A549 (cell line): ENCODE results near the gene HERC2. TPM values are rescaled to one million over a fixed set of nuclear protein-coding genes. Genes with fewer than 3 reads are reported as not detected.
A peak's percentile ranks its signal among the peaks of the same experiment; 100 is the strongest.
"Not testable (repeated sequence)": the region's sequence is repeated elsewhere in the genome, so short reads cannot be mapped to it uniquely, and the experiment has no call there.

Experiments used
- ATAC-seq, 2 experiments: fragments of 200-7000 bp in 1 of 2; fragments of >200 bp in 1 of 2; cut with Nextera tagmentation in 1 of 2; cut with Tn5 transposase in 1 of 2; 3 replicates each; pipeline versions ENCODE4 v1.8.0 to v1.9.1; 2018 to 2020; ENCODE audit warnings: mild to moderate bottlenecking in 1 of 2, moderate library complexity in 1 of 2
- CTCF ChIA-PET: fragments of 300-600 bp; sonication (Branson Sonifier 250); formaldehyde crosslinking; extraction: SDS; loops from one replicate; lab custom pipeline; 2021; ENCODE audit warnings: antibody characterized with exemption, inconsistent platforms; lab: Yijun Ruan, JAX
- POLR2A ChIA-PET: fragments of 350-600 bp; formaldehyde crosslinking; extraction: SDS; loops from one replicate; lab custom pipeline; 2021; ENCODE audit warnings: antibody characterized with exemption, inconsistent platforms; lab: Yijun Ruan, JAX
- DNase-seq, 2 experiments: peaks; one replicate each; pipeline versions ENCODE4 v3.0.0 to v3.0.0-alpha.2; 2011 to 2016; ENCODE audit warnings: low read depth in 1 of 2, low spot score in 1 of 2
- FAIRE-seq: peaks from 2 replicates; lab custom pipeline; 2011; peaks lifted over from hg19 to GRCh38; lab: Jason Lieb, UNC
- H3K27ac ChIP-seq, 2 experiments: fragments of >200 bp; sonication (Bioruptor Twin); formaldehyde crosslinking; 3 replicates each; pipeline ENCODE4 v1.5.1; 2016 to 2017
- H3K4me1 ChIP-seq: fragments of >200 bp; sonication (Bioruptor Twin); formaldehyde crosslinking; 3 replicates; pipeline ENCODE4 v1.6.1; 2016
- H3K4me2 ChIP-seq: fragments of >200 bp; sonication (Bioruptor Twin); formaldehyde crosslinking; 3 replicates; pipeline ENCODE4 v1.6.1; 2016
- H3K4me3 ChIP-seq: fragments of >200 bp; sonication (Bioruptor Twin); formaldehyde crosslinking; 3 replicates; pipeline ENCODE4 v1.5.1; 2016
- H3K9me3 ChIP-seq: fragments of >200 bp; sonication (Bioruptor Twin); formaldehyde crosslinking; 3 replicates; pipeline ENCODE4 v1.6.1; 2016
- CEBPB ChIP-seq, 2 experiments: fragments of >200 bp in 1 of 2; sonication (Bioruptor Twin) in 1 of 2; formaldehyde crosslinking in 1 of 2; IDR thresholded peaks; 2 replicates each; pipeline ENCODE4 v1.6.1; 2012 to 2016
- CHD4 ChIP-seq: fragments of 200-600 bp; sonication (generic); IDR thresholded peaks from 2 replicates; pipeline ENCODE4 v1.6.1; 2016; ENCODE audit warnings: antibody characterized with exemption, mild to moderate bottlenecking, borderline replicate concordance
- EHF ChIP-seq: fragments of 250-450 bp; sonication (Bioruptor Pico); IDR thresholded peaks from 2 replicates; pipeline ENCODE4 v1.5.0; 2020; ENCODE audit warnings: mild to moderate bottlenecking
- EP300 ChIP-seq, 2 experiments: fragments of >200 bp; sonication (Bioruptor Twin); formaldehyde crosslinking; IDR thresholded peaks; 2 replicates in 1 of 2; 3 replicates in 1 of 2; pipeline ENCODE4 v1.6.1; 2016 to 2017
- FOSL2 ChIP-seq, 2 experiments: fragments of 450-650 bp in 1 of 2; fragments of >200 bp in 1 of 2; sonication (Bioruptor Twin) in 1 of 2; formaldehyde crosslinking; IDR thresholded peaks; 2 replicates each; pipeline versions ENCODE4 v1.5.0 to v1.6.1; 2016 to 2020; ENCODE audit warnings: mild to moderate bottlenecking in 1 of 2, moderate library complexity in 1 of 2
- HOXA7 ChIP-seq: fragments of 250-450 bp; sonication (Bioruptor Pico); IDR thresholded peaks from 2 replicates; pipeline ENCODE4 v1.5.0; 2020; ENCODE audit warnings: mild to moderate bottlenecking, moderate library complexity
- HOXB13 ChIP-seq: fragments of 250-450 bp; sonication (Bioruptor Pico); IDR thresholded peaks from 2 replicates; pipeline ENCODE4 v1.5.0; 2020; ENCODE audit warnings: low read depth, mild to moderate bottlenecking, moderate library complexity
- MAZ ChIP-seq: fragments of 150-350 bp; IDR thresholded peaks from 2 replicates; pipeline ENCODE4 v1.6.1; 2014; ENCODE audit warnings: antibody characterized with exemption, low read depth, low read length, borderline replicate concordance
- POLR2A ChIP-seq: IDR thresholded peaks from 2 replicates; pipeline ENCODE4 v1.6.1; 2012; ENCODE audit warnings: mild to moderate bottlenecking, low read length
- RNF2 ChIP-seq: fragments of 200-600 bp; sonication (generic); IDR thresholded peaks from 2 replicates; pipeline ENCODE4 v1.6.1; 2016; ENCODE audit warnings: low read depth, mild to moderate bottlenecking, antibody characterized with exemption, moderate library complexity, borderline replicate concordance
- WGBS: methylation state at CpG from one replicate; pipeline ENCODE4 v1.1.6; 2017; ENCODE audit errors: missing lambda C conversion rate; 5-methylcytosine and 5-hydroxymethylcytosine counted together
- polyA plus RNA-seq, 4 experiments: library from polyadenylated mRNA; depleted of rRNA in 3 of 4; stranded (reverse); fragments of >200 nt; fragmentation: RNase III in 1 of 4; extraction: RNeasy Plus Mini Kit Qiagen cat#74134 plus additional on column Dnase treatment in 1 of 4; gene quantifications; 2 replicates in 3 of 4; 3 replicates in 1 of 4; pipeline ENCODE4 v1.2.3, GENCODE V29; 2011 to 2017
- TF ChIP-seq, protein P1 (sequence below): IDR thresholded peaks from 2 replicates; pipeline ENCODE4 v1.6.1; 2012; ENCODE audit warnings: low read depth, borderline replicate concordance

Gene HERC2
- polyA plus RNA-seq, 2 of the 4 experiments (the other 2 are of a cell fraction): 31.4 to 32.8 TPM

DNA sequence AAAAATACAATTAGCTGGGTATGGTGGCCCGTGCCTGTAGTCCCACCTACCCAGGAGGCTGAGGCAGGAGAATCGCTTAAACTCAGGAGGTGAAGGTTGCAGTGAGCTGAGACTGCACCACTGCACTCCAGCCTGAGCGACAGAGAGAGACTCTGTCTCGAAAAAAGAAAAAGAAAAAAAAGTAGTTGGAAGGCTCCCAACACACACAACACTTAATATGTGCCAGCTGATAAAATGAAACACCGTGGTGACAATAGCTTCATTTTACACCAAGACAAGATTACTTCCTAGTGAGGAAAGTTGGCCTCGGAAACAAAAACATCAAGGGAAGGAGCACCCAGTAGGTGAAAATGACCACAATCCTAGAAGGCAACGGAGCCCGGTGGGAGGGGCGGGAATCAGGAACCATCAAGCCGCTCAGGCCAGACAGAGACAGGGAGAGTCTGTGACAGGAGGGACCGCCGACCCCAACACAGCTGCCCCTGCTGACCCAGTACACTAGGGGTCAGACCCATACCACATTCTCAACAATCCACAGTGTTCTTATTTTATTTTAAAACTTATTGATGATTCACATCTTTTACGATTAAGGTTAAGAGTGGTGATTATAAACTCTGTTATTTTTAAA is 168.4 kb downstream of the HERC2 start:
- no peak for FAIRE-seq

DNA sequence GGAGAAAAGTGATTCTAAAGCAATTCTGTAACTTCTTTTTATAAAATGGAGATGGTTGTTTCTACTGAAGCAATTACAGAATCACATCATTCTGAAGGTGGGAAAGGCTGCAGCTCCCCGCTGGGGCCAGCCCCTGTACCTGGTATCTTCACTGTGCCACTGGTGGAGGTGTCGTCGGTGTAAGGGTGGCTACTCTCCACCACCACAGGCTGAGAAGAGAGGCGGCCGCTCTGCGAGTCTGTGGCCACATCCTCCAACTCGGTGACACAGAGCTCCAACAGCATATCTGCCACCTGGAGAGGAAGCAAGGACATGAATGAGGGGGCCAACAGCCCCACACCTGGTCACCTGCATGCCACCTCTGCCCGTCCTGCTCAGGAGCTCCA is 169.4 kb downstream of the HERC2 start:
- Histone ChIP-seq H3K4me1 (peaks cover 11% of the 10 kb centered on the region), H3K4me2 (peak overlapping the region; percentile 48; the same call in 2 of the 3 replicates), H3K27ac (peak overlapping the region in 1 of 2 experiments; percentile 18; a peak in 2 of 6 replicates)
- H3K4me3 ChIP-seq, POLR2A ChIA-PET, FAIRE-seq, DNase-seq, H3K9me3 ChIP-seq: not testable (repeated sequence)
- CTCF ChIA-PET: interaction anchor here (1.3 to 3.2 kb wide), 3 partner anchors 27 to 131 kb away, joined by 3 to 15 read pairs (median 4); partner anchors contain the start of gene OCA2
- WGBS: 89% methylated on average over 8 of the region's 8 CpGs
- ATAC-seq: peak; percentile 45 to 61; a peak in 5 of 6 replicates

More for the DNA sequence above, 168.4 kb downstream of the HERC2 start:
- Histone ChIP-seq H3K4me2 (no peak overlapping the region), H3K9me3 (no peaks in the 10 kb centered on the region), H3K4me1 (peaks cover 11% of the 10 kb centered on the region), H3K4me3 (no peak overlapping the region), H3K27ac (no peak overlapping the region)
- POLR2A ChIA-PET: no interaction called here
- ATAC-seq: no peak
- WGBS: 93% methylated on average over 13 of the region's 13 CpGs
- CTCF ChIA-PET: interaction anchor here (1.0 to 3.2 kb wide), 5 partner anchors 13 to 132 kb away, joined by 3 to 15 read pairs (median 4); partner anchors contain the start of gene OCA2
- DNase-seq: no peak
- TF ChIP-seq CHD4: no peak
- no peak for TF ChIP-seq RNF2
- TF ChIP-seq POLR2A: no peak
- TF ChIP-seq MAZ: no peak
- TF ChIP-seq, protein P1, sequence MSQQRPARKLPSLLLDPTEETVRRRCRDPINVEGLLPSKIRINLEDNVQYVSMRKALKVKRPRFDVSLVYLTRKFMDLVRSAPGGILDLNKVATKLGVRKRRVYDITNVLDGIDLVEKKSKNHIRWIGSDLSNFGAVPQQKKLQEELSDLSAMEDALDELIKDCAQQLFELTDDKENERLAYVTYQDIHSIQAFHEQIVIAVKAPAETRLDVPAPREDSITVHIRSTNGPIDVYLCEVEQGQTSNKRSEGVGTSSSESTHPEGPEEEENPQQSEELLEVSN: no peak
- no peak for TF ChIP-seq EHF (CRISPR knock-in tag)

DNA sequence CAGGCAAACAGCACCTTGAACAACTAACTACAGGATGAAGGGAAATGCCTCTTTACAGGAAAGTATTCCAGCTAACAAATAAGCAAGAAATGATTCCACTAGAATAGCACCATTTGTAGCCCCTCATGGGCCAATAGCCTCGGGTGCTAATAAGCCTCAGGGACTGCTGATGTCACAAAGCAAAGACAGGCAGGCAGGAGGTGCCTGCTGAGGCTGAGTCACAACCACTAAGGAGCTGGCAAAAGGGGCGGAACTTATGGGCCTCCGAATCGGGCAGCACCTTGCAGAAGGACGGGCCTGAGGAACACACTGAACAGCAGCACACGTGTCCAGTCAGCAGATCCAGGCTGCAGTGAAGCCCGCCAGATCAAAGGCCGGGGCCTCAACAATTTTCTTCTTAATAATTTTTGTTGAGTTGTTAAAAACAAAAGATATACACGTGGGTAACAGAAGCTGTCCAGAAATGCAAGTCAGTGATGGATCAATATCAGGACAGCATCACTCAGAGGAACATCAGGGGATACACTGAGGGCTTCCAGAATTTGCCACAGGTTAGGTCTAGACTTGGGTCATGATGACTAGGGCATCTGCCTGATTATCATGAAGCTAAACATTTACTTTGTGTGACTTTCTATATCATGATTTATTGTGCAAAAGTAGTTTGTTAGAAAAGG is 170.0 kb downstream of the HERC2 start:
- H3K4me3 ChIP-seq; H3K9me3 ChIP-seq; TF ChIP-seq FOSL2 (IDR thresholded peaks at IDR 0.05): not testable (repeated sequence)
- peak; percentile 49; the same call in 1 of the 2 replicates for TF ChIP-seq FOSL2 (CRISPR knock-in tag; IDR thresholded peaks at IDR 0.05)
- peak overlapping the region; percentile 31 to 34; a peak in 3 of 6 replicates for H3K27ac ChIP-seq
- ATAC-seq (peak; percentile 100), FAIRE-seq (peak; percentile 100), DNase-seq (peak in 1 of 2 experiments; percentile 51)
- peak overlapping the region; percentile 48 for H3K4me2 ChIP-seq
- 31% methylated on average over 8 of the region's 9 CpGs for WGBS
- POLR2A ChIA-PET: interaction anchor here (0.5 to 0.6 kb wide), 2 partner anchors 17 to 26 kb away, joined by 3 to 4 read pairs; no protein-coding TSS in a partner anchor
- CTCF ChIA-PET: interaction anchor here (0.6 to 3.2 kb wide), 4 partner anchors 26 to 843 kb away, joined by 3 to 15 read pairs (median 4); partner anchors contain the start of gene OCA2
- H3K4me1 ChIP-seq: peaks cover 11% of the 10 kb centered on the region

DNA sequence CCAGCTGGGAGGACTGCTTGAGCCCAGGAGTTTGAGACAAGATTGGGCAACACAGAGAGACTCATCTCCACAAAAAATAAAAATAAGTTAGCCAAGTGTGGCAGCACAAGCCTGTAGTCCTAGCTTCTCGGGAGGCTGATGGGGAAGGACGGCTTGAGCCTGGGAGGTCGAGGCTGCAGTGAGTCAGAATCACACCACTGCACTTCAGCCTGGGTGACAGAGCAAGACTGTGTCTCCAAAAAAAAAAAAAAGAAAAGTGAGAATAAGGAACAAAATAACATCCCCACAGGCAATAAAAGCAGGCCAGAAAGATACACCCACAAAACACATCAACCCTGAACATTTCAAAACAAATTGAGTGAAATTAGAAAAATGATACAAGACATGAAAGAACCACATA is 174.2 kb downstream of the HERC2 start:
- no peak overlapping the region for H3K27ac ChIP-seq
- peaks cover 11% of the 10 kb centered on the region for H3K4me1 ChIP-seq
- ChIA-PET POLR2A (no interaction called here), CTCF (interaction anchor here (0.6 to 1.1 kb wide), 2 partner anchors 12 to 22 kb away, joined by 3 to 5 read pairs; no protein-coding TSS in a partner anchor)
- no peak overlapping the region for H3K4me2 ChIP-seq
- no peak for ATAC-seq
- H3K9me3 ChIP-seq: no peaks in the 10 kb centered on the region
- no peak for FAIRE-seq
- DNase-seq: no peak
- no peak for TF ChIP-seq CEBPB (IDR thresholded peaks at IDR 0.05)
- no peak for TF ChIP-seq EP300 (IDR thresholded peaks at IDR 0.05)
- TF ChIP-seq HOXB13 (CRISPR knock-in tag): no peak
- TF ChIP-seq CHD4: no peak
- no peak for TF ChIP-seq EHF (CRISPR knock-in tag)
- no peak for TF ChIP-seq HOXA7
- no peak overlapping the region for H3K4me3 ChIP-seq
- WGBS: 76% methylated on average over 3 of the region's 3 CpGs

DNA sequence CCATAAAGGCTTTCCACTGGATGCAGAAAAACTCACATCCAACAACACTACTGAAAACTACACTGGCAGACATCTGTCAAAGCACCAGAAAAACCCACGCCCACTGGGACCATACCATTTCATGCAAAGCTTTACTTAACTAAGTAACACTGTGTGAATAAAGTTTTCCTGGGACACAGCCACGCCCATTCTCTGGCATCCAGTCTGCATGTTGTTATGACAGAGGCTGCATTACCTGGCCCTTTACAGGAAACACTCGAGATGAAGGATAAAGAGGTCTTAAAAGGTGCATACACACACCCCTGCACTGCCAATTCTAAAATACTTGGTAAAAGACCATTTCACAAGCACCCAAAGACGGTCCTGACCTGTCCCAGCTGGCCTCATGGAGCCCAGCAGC is 176.6 kb downstream of the HERC2 start:
- CTCF ChIA-PET: interaction anchor here (4.9 kb wide), 1 partner anchor 19 kb away, joined by 17 read pairs; no protein-coding TSS in a partner anchor
- H3K4me2 ChIP-seq, H3K4me1 ChIP-seq, ATAC-seq, FAIRE-seq, H3K9me3 ChIP-seq, H3K27ac ChIP-seq, POLR2A ChIA-PET, H3K4me3 ChIP-seq, DNase-seq: not testable (repeated sequence)
- 81% methylated on average over 4 of the region's 4 CpGs for WGBS
